H1 (cell line): ENCODE results near the gene ATMIN. TPM values are rescaled to one million over a fixed set of nuclear protein-coding genes. Genes with fewer than 3 reads are reported as not detected.

ENCODE experiments used
- CTCF ChIA-PET: fragments of 300-600 bp; sonication (Branson Sonifier 250); formaldehyde crosslinking; loops from one replicate; lab custom pipeline; 2021; ENCODE audit not compliant: partially characterized antibody; lab: Charles Lee
- POLR2A ChIA-PET: fragments of 300-600 bp; sonication (Branson Sonifier 250); formaldehyde crosslinking; loops from one replicate; lab custom pipeline; 2021; ENCODE audit warnings: inconsistent platforms; ENCODE audit not compliant: partially characterized antibody; lab: Charles Lee
- DNase-seq, 2 experiments: peaks; one replicate each; pipeline versions ENCODE4 v3.0.0 to v3.0.0-alpha.2; 2010 to 2022; ENCODE audit warnings: low spot score in 2 of 2, low read depth in 1 of 2, mixed read lengths in 1 of 2
- FAIRE-seq: peaks from 2 replicates; lab custom pipeline; 2011; peaks lifted over from hg19 to GRCh38; lab: Jason Lieb, UNC
- H2AFZ ChIP-seq: 2 replicates; pipeline ENCODE4 v1.8.1; 2012; ENCODE audit warnings: low read length, inconsistent platforms
- H2AK5ac ChIP-seq: 2 replicates; pipeline ENCODE4 v1.6.1; 2013; ENCODE audit warnings: low read depth, low read length
- H2BK120ac ChIP-seq: replicated peaks from 2 replicates; pipeline ENCODE3; 2013; ENCODE audit warnings: low read depth, low read length, inconsistent platforms
- H2BK12ac ChIP-seq: 2 replicates; pipeline ENCODE4 v1.6.1; 2013; ENCODE audit warnings: low read depth, low read length
- H2BK15ac ChIP-seq: 2 replicates; pipeline ENCODE4 v1.6.1; 2013; ENCODE audit warnings: low read length
- H2BK20ac ChIP-seq: 2 replicates; pipeline ENCODE4 v1.6.1; 2013; ENCODE audit warnings: low read length
- H2BK5ac ChIP-seq: 2 replicates; pipeline ENCODE4 v1.6.1; 2013; ENCODE audit warnings: low read depth, low read length
- H3K14ac ChIP-seq: 2 replicates; pipeline ENCODE4 v1.6.1; 2013; ENCODE audit warnings: inconsistent platforms; ENCODE audit not compliant: insufficient read length
- H3K18ac ChIP-seq: 2 replicates; pipeline ENCODE4 v1.6.1; 2013; ENCODE audit warnings: low read length; ENCODE audit errors: extremely low read depth
- H3K23ac ChIP-seq: 2 replicates; pipeline ENCODE4 v1.6.1; 2013; ENCODE audit warnings: inconsistent platforms; ENCODE audit not compliant: insufficient read length
- H3K23me2 ChIP-seq: 2 replicates; pipeline ENCODE4 v1.6.1; 2013; ENCODE audit warnings: low read depth, low read length
- H3K27ac ChIP-seq: 2 replicates; pipeline ENCODE4 v1.6.1; 2011; ENCODE audit warnings: low read depth, low read length, inconsistent platforms
- H3K27me3 ChIP-seq, 4 experiments: replicated peaks in 1 of 4; 1 replicate in 1 of 4; 2 replicates in 3 of 4; pipeline versions ENCODE4 v1.6.1 to v1.8.1; 2011 to 2013; ENCODE audit warnings: low read length in 3 of 4, mild to moderate bottlenecking in 3 of 4, inconsistent platforms in 2 of 4, mixed read lengths in 2 of 4, moderate library complexity in 1 of 4; ENCODE audit not compliant: control insufficient read depth in 3 of 4, insufficient read depth in 3 of 4; ENCODE audit errors: extremely low read depth in 1 of 4
- H3K36me3 ChIP-seq, 4 experiments: 2 replicates each; pipeline versions ENCODE4 v1.6.1 to v1.8.1; 2011 to 2013; ENCODE audit warnings: mild to moderate bottlenecking in 4 of 4, low read length in 3 of 4, moderate library complexity in 2 of 4, control low read depth in 1 of 4, inconsistent platforms in 1 of 4; ENCODE audit not compliant: insufficient read depth in 4 of 4, control insufficient read depth in 2 of 4
- H3K4ac ChIP-seq: replicated peaks from 2 replicates; pipeline ENCODE3; 2013; ENCODE audit warnings: low read length, low read depth, mixed read lengths, inconsistent platforms; ENCODE audit not compliant: insufficient read length
- H3K4me1 ChIP-seq, 4 experiments: replicated peaks in 1 of 4; 1 replicate in 1 of 4; 2 replicates in 3 of 4; pipeline versions ENCODE4 v1.6.1 to v1.8.1; 2011 to 2013; ENCODE audit warnings: low read length in 3 of 4, inconsistent platforms in 2 of 4, mixed read lengths in 1 of 4; ENCODE audit not compliant: insufficient read depth in 4 of 4, control insufficient read depth in 3 of 4
- H3K4me2 ChIP-seq, 2 experiments: 2 replicates each; pipeline versions ENCODE4 v1.6.1 to v1.8.1; 2011 to 2013; ENCODE audit warnings: low read depth in 2 of 2, low read length in 2 of 2, control low read depth in 1 of 2, inconsistent platforms in 1 of 2, mild to moderate bottlenecking in 1 of 2; ENCODE audit not compliant: insufficient read depth in 1 of 2
- H3K4me3 ChIP-seq, 4 experiments: fragments of 200-600, 300-600 bp in 1 of 4; sonication (generic), shearing (Covaris generic), sonication (Bioruptor Twin) in 1 of 4; 2 replicates each; pipeline versions ENCODE4 v1.5.1 to v1.8.1; 2011 to 2016; ENCODE audit warnings: low read length in 4 of 4, low read depth in 3 of 4, control low read depth in 2 of 4, inconsistent platforms in 2 of 4, mild to moderate bottlenecking in 2 of 4, mixed read lengths in 1 of 4, moderate library complexity in 1 of 4; ENCODE audit not compliant: insufficient read depth in 2 of 4; ENCODE audit errors: extremely low read depth in 1 of 4
- H3K56ac ChIP-seq: replicated peaks from 2 replicates; pipeline ENCODE3; 2013; ENCODE audit warnings: low read depth, mild to moderate bottlenecking, mixed read lengths, low read length, inconsistent platforms; ENCODE audit not compliant: insufficient read length
- H3K79me1 ChIP-seq: 2 replicates; pipeline ENCODE4 v1.6.1; 2013; ENCODE audit warnings: low read depth, low read length, control low read depth
- H3K79me2 ChIP-seq, 2 experiments: 2 replicates each; pipeline versions ENCODE4 v1.6.1 to v1.8.1; 2012 to 2013; ENCODE audit warnings: low read length in 2 of 2, mild to moderate bottlenecking in 2 of 2, inconsistent platforms in 1 of 2; ENCODE audit not compliant: insufficient read depth in 2 of 2, control insufficient read depth in 1 of 2
- H3K9ac ChIP-seq, 4 experiments: replicated peaks in 1 of 4; 1 replicate in 1 of 4; 2 replicates in 3 of 4; pipeline versions ENCODE4 v1.6.1 to v1.8.1; 2011 to 2013; ENCODE audit warnings: low read depth in 3 of 4, low read length in 3 of 4, control low read depth in 2 of 4, mild to moderate bottlenecking in 2 of 4, moderate library complexity in 2 of 4, inconsistent platforms in 1 of 4; ENCODE audit errors: extremely low read depth in 1 of 4
- H3K9me3 ChIP-seq, 2 experiments: 2 replicates each; pipeline versions ENCODE4 v1.6.1 to v1.8.1; 2012 to 2013; ENCODE audit warnings: mild to moderate bottlenecking in 2 of 2, moderate library complexity in 2 of 2, control low read depth in 1 of 2, inconsistent platforms in 1 of 2, low read depth in 1 of 2, low read length in 1 of 2, mixed read lengths in 1 of 2; ENCODE audit not compliant: insufficient read depth in 2 of 2
- H4K20me1 ChIP-seq, 2 experiments: replicated peaks in 1 of 2; 2 replicates each; pipeline versions ENCODE3 to v1.8.1; 2011 to 2013; ENCODE audit warnings: inconsistent platforms in 2 of 2, low read length in 2 of 2, mild to moderate bottlenecking in 1 of 2; ENCODE audit not compliant: insufficient read depth in 2 of 2, control insufficient read depth in 1 of 2
- H4K5ac ChIP-seq: 2 replicates; pipeline ENCODE4 v1.6.1; 2013; ENCODE audit warnings: low read length, low read depth, mixed read lengths, inconsistent platforms; ENCODE audit not compliant: insufficient read length
- H4K8ac ChIP-seq: 2 replicates; pipeline ENCODE4 v1.8.0; 2013; ENCODE audit warnings: mild to moderate bottlenecking, moderate library complexity, low read length, inconsistent platforms; ENCODE audit not compliant: insufficient read depth; ENCODE audit errors: extremely low read depth
- H4K91ac ChIP-seq: replicated peaks from 2 replicates; pipeline ENCODE3; 2013; ENCODE audit warnings: low read length, mixed read lengths, inconsistent platforms; ENCODE audit not compliant: insufficient read length
- CEBPB ChIP-seq: IDR thresholded peaks from 2 replicates; pipeline ENCODE4 v1.6.1; 2012; ENCODE audit warnings: low read depth, low read length
- CHD1 ChIP-seq: IDR thresholded peaks from 2 replicates; pipeline ENCODE4 v1.6.1; 2012; ENCODE audit warnings: low read depth, low read length, improper control_type of control experiment
- CTBP2 ChIP-seq: IDR thresholded peaks from 2 replicates; pipeline ENCODE4 v1.7.0; 2011; ENCODE audit warnings: borderline replicate concordance, mild to moderate bottlenecking, moderate library complexity, mixed read lengths, low read length; ENCODE audit not compliant: insufficient read depth, insufficient read length
- EGR1 ChIP-seq: IDR thresholded peaks from 2 replicates; pipeline ENCODE4 v1.6.1; 2011; ENCODE audit warnings: low read depth, low read length, borderline replicate concordance
- FOSL1 ChIP-seq: IDR thresholded peaks from 2 replicates; pipeline ENCODE4 v1.6.1; 2011; ENCODE audit warnings: mild to moderate bottlenecking, low read depth, low read length, moderate library complexity; ENCODE audit not compliant: insufficient read depth
- KDM4A ChIP-seq: IDR thresholded peaks from one replicate; pipeline ENCODE4 v1.7.1; 2012; ENCODE audit warnings: low read depth, mild to moderate bottlenecking, moderate library complexity, low read length, inconsistent platforms; ENCODE audit not compliant: severe bottlenecking
- NANOG ChIP-seq: IDR thresholded peaks from 2 replicates; pipeline ENCODE4 v1.6.1; 2011; ENCODE audit warnings: low read length, low read depth, mild to moderate bottlenecking, inconsistent platforms; ENCODE audit not compliant: insufficient read depth, poor library complexity, severe bottlenecking
- NRF1 ChIP-seq: IDR thresholded peaks from 2 replicates; pipeline ENCODE4 v1.6.1; 2011; ENCODE audit warnings: mild to moderate bottlenecking, low read depth, low read length, improper control_type of control experiment
- PHF8 ChIP-seq: fragments of 200-600 bp; sonication (generic); conservative IDR thresholded peaks from 2 replicates; pipeline ENCODE4 v1.7.1; 2012; ENCODE audit warnings: low read depth, mild to moderate bottlenecking, inconsistent platforms, low read length, moderate library complexity
- RBBP5 ChIP-seq: IDR thresholded peaks from 2 replicates; pipeline ENCODE4 v1.7.1; 2012; ENCODE audit warnings: low read depth, mild to moderate bottlenecking, inconsistent platforms, low read length, moderate library complexity, borderline replicate concordance
- RFX5 ChIP-seq: IDR thresholded peaks from 2 replicates; pipeline ENCODE4 v1.6.1; 2011; ENCODE audit warnings: low read depth, low read length, improper control_type of control experiment, borderline replicate concordance
- SIN3A ChIP-seq, 2 experiments: IDR thresholded peaks in 1 of 2; conservative IDR thresholded peaks in 1 of 2; 2 replicates each; pipeline ENCODE4 v1.6.1; 2011 to 2012; ENCODE audit warnings: low read length in 2 of 2, improper control_type of control experiment in 1 of 2, low read depth in 1 of 2, mild to moderate bottlenecking in 1 of 2
- WGBS, 2 experiments: shearing (Covaris generic) in 1 of 2; methylation state at CpG; one replicate each; pipeline versions ENCODE4 v1.1.6 to v1.1.7; 2013 to 2015; ENCODE audit warnings: low lambda C conversion rate in 2 of 2, mixed read lengths in 2 of 2, inconsistent platforms in 1 of 2, low coverage in 1 of 2, missing lambda C conversion rate in 1 of 2; ENCODE audit not compliant: insufficient replicate concordance in 2 of 2, insufficient coverage in 1 of 2, insufficient read length in 1 of 2; ENCODE audit errors: extremely low coverage in 1 of 2, missing lambda C conversion rate in 1 of 2; 5-methylcytosine and 5-hydroxymethylcytosine counted together
- polyA plus RNA-seq, 7 experiments: library from polyadenylated mRNA; depleted of rRNA in 3 of 7; stranded (reverse) in 5 of 7; unstranded in 2 of 7; fragments of >200 nt in 5 of 7; fragments of 200-250 nt in 2 of 7; gene quantifications; 1 replicate in 5 of 7; 2 replicates in 1 of 7; 4 replicates in 1 of 7; pipeline versions ENCODE4 v1.2.1 to v1.2.3, GENCODE V29; 2011 to 2013; ENCODE audit warnings: missing spikeins in 2 of 7, mixed read lengths in 2 of 7
- total RNA-seq: library from RNA; stranded (reverse); fragmentation: NEBNext Ultra II Directional; extraction: Animal tissue kit (Norgen Biotek cat#: 25700); gene quantifications from 2 replicates; pipeline ENCODE4 v1.2.1, GENCODE V29; 2021
- TF ChIP-seq, protein P1 (sequence below): IDR thresholded peaks from 2 replicates; pipeline ENCODE4 v1.6.1; 2012; ENCODE audit warnings: inconsistent platforms

ATMIN gene
- total and polyA plus RNA-seq, 2 of the 8 experiments (the other 6 are each of a cell fraction or from before 2014, with no cell fraction given) = 34.8 to 59.8 TPM

DNA sequence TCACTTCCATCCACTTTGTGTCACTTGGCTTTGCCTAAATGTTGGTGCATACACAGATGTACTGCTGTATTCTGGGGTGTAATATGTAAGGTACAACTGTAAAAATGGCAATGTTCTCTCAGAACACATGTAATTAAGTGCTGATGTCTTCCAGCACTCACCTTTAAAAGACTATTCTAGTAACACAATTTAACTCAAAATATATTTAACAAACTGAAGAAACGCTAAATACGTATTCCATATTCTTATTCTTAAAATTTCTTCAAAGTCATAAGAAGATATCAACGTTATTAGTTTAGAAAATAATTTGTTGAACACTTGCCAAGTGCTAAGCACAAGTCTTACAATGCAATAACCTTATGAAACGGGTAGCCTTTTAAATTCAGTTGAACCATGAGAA lies 32.6 kb upstream of the ATMIN start:
- Histone ChIP-seq H2AFZ (no peak overlapping the region), H3K23ac (no peak overlapping the region), H3K79me2 (peaks cover 6 to 81% of the 10 kb centered on the region in 2 experiments), H2BK120ac (no peak overlapping the region), H3K4me3 (no peak overlapping the region), H3K4me1 (peaks cover 0 to 5% (median 2%) of the 10 kb centered on the region in 4 experiments; a peak in 1 of 7 replicates), H3K23me2 (peaks cover 6% of the 10 kb centered on the region; the same call in 1 of the 2 replicates), H2BK5ac (no peak overlapping the region), H3K4ac (no peak overlapping the region), H3K27me3 (no peaks in the 10 kb centered on the region), H4K5ac (no peak overlapping the region), H2AK5ac (no peak overlapping the region), H2BK12ac (no peak overlapping the region), H3K27ac (no peak overlapping the region), H3K14ac (no peak overlapping the region), H3K18ac (no peak overlapping the region), H4K91ac (no peak overlapping the region), H4K20me1 (peaks cover 0 to 9% of the 10 kb centered on the region in 2 experiments), H3K9ac (no peak overlapping the region), H4K8ac (no peak overlapping the region), H3K36me3 (no peaks in the 10 kb centered on the region), H2BK15ac (no peak overlapping the region), H2BK20ac (no peak overlapping the region), H3K79me1 (peaks cover 4% of the 10 kb centered on the region; the same call in 1 of the 2 replicates), H3K4me2 (no peak overlapping the region), H3K56ac (no peak overlapping the region), H3K9me3 (no peaks in the 10 kb centered on the region)
- ChIA-PET POLR2A (no interaction called here), CTCF (interaction anchor here (1.4 to 7.1 kb wide), 3 partner anchors 13 to 79 kb away, joined by 5 to 83 read pairs (median 9); no protein-coding TSS in a partner anchor)
- DNase-seq (no peak), FAIRE-seq (no peak)
- 92 to 100% methylated on average over 1 to 4 of the region's 4 CpGs for WGBS, 2 experiments
- TF ChIP-seq CTBP2 (no peak), PHF8 (no peak), CEBPB (no peak), FOSL1 (no peak), CHD1 (no peak), SIN3A (conservative IDR thresholded peaks at IDR 0.05 in 1 of 2, IDR thresholded peaks at IDR 0.05 in 1 of 2; ENCODE audit: low read depth in 1 of 2, low read length in 2 of 2) (no peak), NRF1 (no peak), RBBP5 (no peak), RFX5 (no peak), KDM4A (no peak), EGR1 (no peak), NANOG (no peak)
- TF ChIP-seq, protein P1, sequence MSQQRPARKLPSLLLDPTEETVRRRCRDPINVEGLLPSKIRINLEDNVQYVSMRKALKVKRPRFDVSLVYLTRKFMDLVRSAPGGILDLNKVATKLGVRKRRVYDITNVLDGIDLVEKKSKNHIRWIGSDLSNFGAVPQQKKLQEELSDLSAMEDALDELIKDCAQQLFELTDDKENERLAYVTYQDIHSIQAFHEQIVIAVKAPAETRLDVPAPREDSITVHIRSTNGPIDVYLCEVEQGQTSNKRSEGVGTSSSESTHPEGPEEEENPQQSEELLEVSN = no peak
